Measurements from ENCODE around the gene RLBP1. TPM values are rescaled to one million over a fixed set of nuclear protein-coding genes. Genes with fewer than 3 reads are reported as not detected.

The RLBP1 gene
- total and polyA plus RNA-seq, 9 of the 15 experiments (the other 6 are each of a cell fraction or from before 2014, with no cell fraction given) = 0.05 TPM; not detected in 8

DNA sequence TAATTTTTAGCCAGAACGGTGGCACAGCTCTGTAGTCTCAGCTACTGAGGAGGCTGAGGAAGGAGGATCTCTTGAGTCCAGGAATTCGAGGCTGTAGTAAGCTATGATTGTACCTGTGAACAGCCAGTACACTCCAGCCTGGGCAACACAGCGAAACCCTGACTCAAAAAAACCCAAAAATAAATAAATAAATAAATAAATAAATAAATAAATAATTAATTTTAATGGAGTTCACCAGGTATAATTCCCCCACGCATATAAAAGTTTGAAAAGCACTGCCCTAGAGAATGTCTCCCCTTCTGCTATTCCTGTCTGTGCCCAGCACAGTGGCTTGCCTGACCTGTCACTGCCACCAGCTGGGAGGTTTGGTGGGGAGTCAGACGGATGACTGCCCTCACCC, 4.2 kb upstream of the RLBP1 start (continued):
- TF ChIP-seq, protein P1, sequence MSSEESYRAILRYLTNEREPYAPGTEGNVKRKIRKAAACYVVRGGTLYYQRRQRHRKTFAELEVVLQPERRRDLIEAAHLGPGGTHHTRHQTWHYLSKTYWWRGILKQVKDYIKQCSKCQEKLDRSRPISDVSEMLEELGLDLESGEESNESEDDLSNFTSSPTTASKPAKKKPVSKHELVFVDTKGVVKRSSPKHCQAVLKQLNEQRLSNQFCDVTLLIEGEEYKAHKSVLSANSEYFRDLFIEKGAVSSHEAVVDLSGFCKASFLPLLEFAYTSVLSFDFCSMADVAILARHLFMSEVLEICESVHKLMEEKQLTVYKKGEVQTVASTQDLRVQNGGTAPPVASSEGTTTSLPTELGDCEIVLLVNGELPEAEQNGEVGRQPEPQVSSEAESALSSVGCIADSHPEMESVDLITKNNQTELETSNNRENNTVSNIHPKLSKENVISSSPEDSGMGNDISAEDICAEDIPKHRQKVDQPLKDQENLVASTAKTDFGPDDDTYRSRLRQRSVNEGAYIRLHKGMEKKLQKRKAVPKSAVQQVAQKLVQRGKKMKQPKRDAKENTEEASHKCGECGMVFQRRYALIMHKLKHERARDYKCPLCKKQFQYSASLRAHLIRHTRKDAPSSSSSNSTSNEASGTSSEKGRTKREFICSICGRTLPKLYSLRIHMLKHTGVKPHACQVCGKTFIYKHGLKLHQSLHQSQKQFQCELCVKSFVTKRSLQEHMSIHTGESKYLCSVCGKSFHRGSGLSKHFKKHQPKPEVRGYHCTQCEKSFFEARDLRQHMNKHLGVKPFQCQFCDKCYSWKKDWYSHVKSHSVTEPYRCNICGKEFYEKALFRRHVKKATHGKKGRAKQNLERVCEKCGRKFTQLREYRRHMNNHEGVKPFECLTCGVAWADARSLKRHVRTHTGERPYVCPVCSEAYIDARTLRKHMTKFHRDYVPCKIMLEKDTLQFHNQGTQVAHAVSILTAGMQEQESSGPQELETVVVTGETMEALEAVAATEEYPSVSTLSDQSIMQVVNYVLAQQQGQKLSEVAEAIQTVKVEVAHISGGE (CRISPR knock-in tag; IDR thresholded peaks at IDR 0.05) = no peak
- TF ChIP-seq HMG20B (CRISPR knock-in tag; IDR thresholded peaks at IDR 0.05) (no peak), ZFP91 (CRISPR knock-in tag; IDR thresholded peaks at IDR 0.05) (no peak), NCOR1 (IDR thresholded peaks at IDR 0.05) (no peak), BACH1 (tag; IDR thresholded peaks at IDR 0.05) (no peak), CREM (IDR thresholded peaks at IDR 0.05; ENCODE audit: low read depth) (no peak), HSF4 (CRISPR knock-in tag; IDR thresholded peaks at IDR 0.05; ENCODE audit: borderline replicate concordance) (no peak), L3MBTL2 (IDR thresholded peaks at IDR 0.05) (no peak), NCOA1 (IDR thresholded peaks at IDR 0.05; ENCODE audit: low read depth) (no peak), PCBP2 (IDR thresholded peaks at IDR 0.05; ENCODE audit: low read depth, low read length, poor library complexity, severe bottlenecking) (no peak), TSHZ1 (CRISPR knock-in tag; IDR thresholded peaks at IDR 0.05) (no peak)
- TF ChIP-seq, protein P2, sequence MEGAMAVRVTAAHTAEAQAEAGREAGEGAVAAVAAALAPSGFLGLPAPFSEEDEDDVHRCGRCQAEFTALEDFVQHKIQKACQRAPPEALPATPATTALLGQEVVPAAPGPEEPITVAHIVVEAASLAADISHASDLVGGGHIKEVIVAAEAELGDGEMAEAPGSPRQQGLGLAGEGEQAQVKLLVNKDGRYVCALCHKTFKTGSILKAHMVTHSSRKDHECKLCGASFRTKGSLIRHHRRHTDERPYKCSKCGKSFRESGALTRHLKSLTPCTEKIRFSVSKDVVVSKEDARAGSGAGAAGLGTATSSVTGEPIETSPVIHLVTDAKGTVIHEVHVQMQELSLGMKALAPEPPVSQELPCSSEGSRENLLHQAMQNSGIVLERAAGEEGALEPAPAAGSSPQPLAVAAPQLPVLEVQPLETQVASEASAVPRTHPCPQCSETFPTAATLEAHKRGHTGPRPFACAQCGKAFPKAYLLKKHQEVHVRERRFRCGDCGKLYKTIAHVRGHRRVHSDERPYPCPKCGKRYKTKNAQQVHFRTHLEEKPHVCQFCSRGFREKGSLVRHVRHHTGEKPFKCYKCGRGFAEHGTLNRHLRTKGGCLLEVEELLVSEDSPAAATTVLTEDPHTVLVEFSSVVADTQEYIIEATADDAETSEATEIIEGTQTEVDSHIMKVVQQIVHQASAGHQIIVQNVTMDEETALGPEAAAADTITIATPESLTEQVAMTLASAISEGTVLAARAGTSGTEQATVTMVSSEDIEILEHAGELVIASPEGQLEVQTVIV (CRISPR knock-in tag; IDR thresholded peaks at IDR 0.05; ENCODE audit: borderline replicate concordance) = no peak
- TF ChIP-seq, protein P3, sequence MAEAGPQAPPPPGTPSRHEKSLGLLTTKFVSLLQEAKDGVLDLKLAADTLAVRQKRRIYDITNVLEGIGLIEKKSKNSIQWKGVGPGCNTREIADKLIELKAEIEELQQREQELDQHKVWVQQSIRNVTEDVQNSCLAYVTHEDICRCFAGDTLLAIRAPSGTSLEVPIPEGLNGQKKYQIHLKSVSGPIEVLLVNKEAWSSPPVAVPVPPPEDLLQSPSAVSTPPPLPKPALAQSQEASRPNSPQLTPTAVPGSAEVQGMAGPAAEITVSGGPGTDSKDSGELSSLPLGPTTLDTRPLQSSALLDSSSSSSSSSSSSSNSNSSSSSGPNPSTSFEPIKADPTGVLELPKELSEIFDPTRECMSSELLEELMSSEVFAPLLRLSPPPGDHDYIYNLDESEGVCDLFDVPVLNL (CRISPR knock-in tag; IDR thresholded peaks at IDR 0.05; ENCODE audit: low read depth) = no peak

Measured in K562 (cell line).